ENCODE results near the gene E2F1.

DNA sequence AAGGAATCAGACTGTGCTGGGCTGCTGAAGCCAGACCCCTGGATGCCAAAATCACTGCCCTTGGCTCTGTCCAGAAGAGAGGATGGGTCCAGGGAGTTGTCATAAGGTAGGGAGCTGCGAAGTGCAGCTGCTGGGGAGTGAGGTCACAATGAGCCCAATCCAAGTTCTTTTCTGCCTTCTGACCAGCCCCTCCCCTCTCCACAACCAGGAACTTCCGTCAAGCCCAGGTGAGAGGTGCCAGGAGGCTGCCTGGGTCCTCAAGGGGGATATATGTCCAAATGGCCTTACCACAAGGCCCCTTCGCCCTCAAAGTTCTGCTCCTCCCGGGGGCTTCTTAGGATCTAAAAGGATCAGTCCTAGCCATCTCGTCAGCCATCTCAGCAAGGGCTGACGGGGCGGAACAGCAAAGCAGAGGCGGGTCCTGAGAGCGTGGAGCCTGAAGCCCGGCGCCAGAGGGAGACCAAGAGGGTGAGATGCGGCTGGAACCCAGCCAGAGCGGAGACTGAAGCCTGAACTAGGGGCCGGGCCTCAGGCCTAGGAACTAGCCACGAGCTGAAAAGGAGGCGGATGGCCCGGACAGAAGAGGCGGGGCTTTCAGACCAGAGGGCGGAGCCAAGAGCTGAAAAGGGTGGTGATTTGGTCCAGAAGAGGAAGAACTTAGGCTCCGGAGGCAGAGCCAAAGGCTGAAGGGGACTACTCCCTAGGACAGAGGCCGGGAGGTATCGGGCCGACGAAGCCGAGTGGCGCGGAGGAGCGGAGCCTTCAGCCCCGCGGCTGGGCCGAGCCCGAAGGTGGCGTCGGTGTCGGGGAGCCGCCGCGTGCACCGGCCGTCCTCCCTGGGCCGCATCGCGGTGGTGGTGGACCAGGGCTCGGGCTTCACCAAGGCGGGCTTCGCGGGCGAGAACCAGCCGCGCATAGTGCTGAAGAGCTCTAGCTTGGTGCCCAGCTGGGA lies 19.6 kb downstream of the E2F1 start, which contains the start of gene ACTL10:
- TF ChIP-seq, protein P1, sequence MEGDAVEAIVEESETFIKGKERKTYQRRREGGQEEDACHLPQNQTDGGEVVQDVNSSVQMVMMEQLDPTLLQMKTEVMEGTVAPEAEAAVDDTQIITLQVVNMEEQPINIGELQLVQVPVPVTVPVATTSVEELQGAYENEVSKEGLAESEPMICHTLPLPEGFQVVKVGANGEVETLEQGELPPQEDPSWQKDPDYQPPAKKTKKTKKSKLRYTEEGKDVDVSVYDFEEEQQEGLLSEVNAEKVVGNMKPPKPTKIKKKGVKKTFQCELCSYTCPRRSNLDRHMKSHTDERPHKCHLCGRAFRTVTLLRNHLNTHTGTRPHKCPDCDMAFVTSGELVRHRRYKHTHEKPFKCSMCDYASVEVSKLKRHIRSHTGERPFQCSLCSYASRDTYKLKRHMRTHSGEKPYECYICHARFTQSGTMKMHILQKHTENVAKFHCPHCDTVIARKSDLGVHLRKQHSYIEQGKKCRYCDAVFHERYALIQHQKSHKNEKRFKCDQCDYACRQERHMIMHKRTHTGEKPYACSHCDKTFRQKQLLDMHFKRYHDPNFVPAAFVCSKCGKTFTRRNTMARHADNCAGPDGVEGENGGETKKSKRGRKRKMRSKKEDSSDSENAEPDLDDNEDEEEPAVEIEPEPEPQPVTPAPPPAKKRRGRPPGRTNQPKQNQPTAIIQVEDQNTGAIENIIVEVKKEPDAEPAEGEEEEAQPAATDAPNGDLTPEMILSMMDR (IDR thresholded peaks at IDR 0.05; ENCODE audit: borderline replicate concordance, extremely low read depth, low read length, poor library complexity, severe bottlenecking) = no peak
- TF ChIP-seq EZH2 (IDR thresholded peaks at IDR 0.05; ENCODE audit: borderline replicate concordance, low read depth, low read length, severe bottlenecking) = no peak

Data from DND-41 (cell line).